Measurements from ENCODE around the gene TP53I3.
"Not testable (repeated sequence)": the region's sequence is repeated elsewhere in the genome, so short reads cannot be mapped to it uniquely, and the experiment has no call there.

Gene TP53I3

DNA sequence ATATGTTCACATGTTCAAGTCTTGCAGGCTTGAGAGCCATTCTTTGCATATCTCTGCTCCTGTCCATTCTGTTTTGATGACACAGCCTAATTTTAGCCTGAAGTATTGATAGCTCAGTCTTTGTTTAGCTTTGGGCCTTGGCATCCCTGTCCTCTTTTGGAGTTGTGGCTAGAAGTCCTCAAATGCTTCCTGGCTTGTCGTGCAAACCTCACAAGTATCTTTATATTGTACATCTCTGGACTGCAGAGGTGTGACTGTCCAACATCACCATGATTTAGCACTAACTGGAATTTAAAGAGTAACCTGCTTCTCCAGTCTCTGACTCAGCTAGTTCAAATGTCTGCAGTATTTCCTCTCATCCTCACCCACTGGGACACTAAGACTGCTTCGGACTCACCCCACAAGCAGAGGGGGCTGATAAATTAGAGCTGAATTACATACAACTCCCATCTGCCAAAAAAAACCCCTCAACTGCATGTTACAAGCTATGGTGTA, 26.8 kb upstream of the TP53I3 start:
- H3K4me1 ChIP-seq (ENCODE audit: control insufficient read depth in 2 of 2, insufficient read depth in 1 of 2, low read depth in 1 of 2, low read length in 2 of 2): no peaks in the 10 kb centered on the region

DNA sequence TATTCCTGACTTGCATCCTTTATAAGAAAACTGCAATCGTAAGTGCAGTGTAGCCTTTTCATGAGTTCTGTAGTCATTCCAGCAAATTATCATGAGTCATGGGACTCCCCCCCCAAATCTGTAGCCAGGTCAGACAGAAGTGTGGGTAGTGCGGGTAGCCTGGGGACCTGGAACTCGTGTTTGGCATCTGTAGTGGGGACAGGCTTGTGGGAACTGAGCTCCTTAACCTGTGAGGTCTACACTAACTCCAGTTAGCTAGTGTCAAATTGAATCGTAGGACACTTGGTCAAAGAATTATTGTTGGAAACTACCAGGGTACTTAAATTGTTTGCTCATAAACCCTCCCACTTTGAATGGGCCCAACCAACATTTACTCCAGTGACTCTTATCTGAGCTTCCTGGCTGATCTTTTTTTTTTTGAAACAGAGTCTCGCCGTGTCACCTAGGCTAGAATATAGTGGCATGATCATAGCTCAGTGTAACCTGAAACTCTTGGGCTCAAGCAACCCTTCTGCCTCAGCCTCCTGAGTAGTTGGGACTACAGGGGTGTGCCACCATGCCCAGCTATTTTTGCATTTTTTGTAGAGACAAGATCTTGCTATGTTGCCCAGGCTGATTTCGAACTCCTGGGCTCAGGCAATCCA, 26.1 kb upstream of the TP53I3 start:
- Histone ChIP-seq H3K4me3 (ENCODE audit: low read length in 2 of 2) (no peak overlapping the region), H3K4me2 (ENCODE audit: insufficient read depth, low read length, poor library complexity, severe bottlenecking) (no peak overlapping the region), H4K8ac (ENCODE audit: low read depth, low read length) (no peak overlapping the region), H3K18ac (ENCODE audit: low read length) (no peak overlapping the region), H3K4me1 (ENCODE audit: control insufficient read depth in 2 of 2, insufficient read depth in 1 of 2, low read depth in 1 of 2, low read length in 2 of 2) (no peaks in the 10 kb centered on the region), H2BK5ac (ENCODE audit: low read length) (no peak overlapping the region), H4K91ac (ENCODE audit: low read depth, low read length, poor library complexity) (no peak overlapping the region), H2AK5ac (ENCODE audit: low read depth, low read length) (no peak overlapping the region), H3K9ac (ENCODE audit: low read depth, low read length, poor library complexity) (no peak overlapping the region), H3K27ac (replicated peaks; ENCODE audit: low read length) (no peak overlapping the region), H3K36me3 (replicated peaks in 1 of 2; ENCODE audit: control insufficient read depth in 2 of 2, insufficient read depth in 2 of 2, low read length in 2 of 2) (no peaks in the 10 kb centered on the region), H3K9me3 (replicated peaks in 1 of 2; ENCODE audit: control insufficient read depth in 2 of 2, insufficient read depth in 1 of 2, low read depth in 1 of 2, low read length in 2 of 2) (peaks cover 2 to 5% of the 10 kb centered on the region in 2 donors), H3K4ac (ENCODE audit: low read length) (no peak overlapping the region), H3K14ac (ENCODE audit: low read length) (no peak overlapping the region), H3K79me1 (ENCODE audit: low read depth, low read length) (no peaks in the 10 kb centered on the region), H2BK12ac (ENCODE audit: low read length) (no peak overlapping the region), H2BK15ac (ENCODE audit: low read length) (no peak overlapping the region), H3K23ac (ENCODE audit: low read depth, low read length, poor library complexity) (no peak overlapping the region), H2BK120ac (ENCODE audit: low read depth, low read length) (no peak overlapping the region), H3K27me3 (ENCODE audit: control insufficient read depth in 3 of 3, insufficient read depth in 3 of 3, low read depth in 1 of 3, low read length in 3 of 3) (no peaks in the 10 kb centered on the region), H2AFZ (ENCODE audit: low read length) (no peak overlapping the region)
- no CpG with 5 or more reads among the region's 7 CpGs for WGBS, 2 donors (ENCODE audit: extremely low coverage in 2 of 2, insufficient read length in 2 of 2, insufficient replicate concordance in 1 of 2)
- no peak for DNase-seq (ENCODE audit: low spot score)

More for the DNA sequence above, 26.8 kb upstream of the TP53I3 start:
- Histone ChIP-seq H3K27me3 (ENCODE audit: control insufficient read depth in 3 of 3, insufficient read depth in 3 of 3, low read depth in 1 of 3, low read length in 3 of 3) (no peaks in the 10 kb centered on the region), H3K4me2 (ENCODE audit: insufficient read depth, low read length, poor library complexity, severe bottlenecking) (no peak overlapping the region), H2BK120ac (ENCODE audit: low read depth, low read length) (no peak overlapping the region), H4K8ac (ENCODE audit: low read depth, low read length) (no peak overlapping the region), H2AK5ac (ENCODE audit: low read depth, low read length) (no peak overlapping the region), H3K14ac (ENCODE audit: low read length) (no peak overlapping the region), H4K91ac (ENCODE audit: low read depth, low read length, poor library complexity) (no peak overlapping the region), H3K4me3 (ENCODE audit: low read length in 2 of 2) (no peak overlapping the region), H2BK5ac (ENCODE audit: low read length) (no peak overlapping the region), H3K23ac (ENCODE audit: low read depth, low read length, poor library complexity) (no peak overlapping the region), H3K79me1 (ENCODE audit: low read depth, low read length) (no peaks in the 10 kb centered on the region), H3K4ac (ENCODE audit: low read length) (no peak overlapping the region), H3K9ac (ENCODE audit: low read depth, low read length, poor library complexity) (no peak overlapping the region), H3K36me3 (replicated peaks in 1 of 2; ENCODE audit: control insufficient read depth in 2 of 2, insufficient read depth in 2 of 2, low read length in 2 of 2) (no peaks in the 10 kb centered on the region), H2AFZ (ENCODE audit: low read length) (no peak overlapping the region), H3K9me3 (replicated peaks in 1 of 2; ENCODE audit: control insufficient read depth in 2 of 2, insufficient read depth in 1 of 2, low read depth in 1 of 2, low read length in 2 of 2) (peaks cover 2 to 5% of the 10 kb centered on the region in 2 donors), H3K18ac (ENCODE audit: low read length) (no peak overlapping the region), H2BK15ac (ENCODE audit: low read length) (no peak overlapping the region), H3K27ac (replicated peaks; ENCODE audit: low read length) (no peak overlapping the region), H2BK12ac (ENCODE audit: low read length) (no peak overlapping the region)
- DNase-seq (ENCODE audit: low spot score): no peak
- no CpG with 5 or more reads among the region's 2 CpGs for WGBS, 2 donors (ENCODE audit: extremely low coverage in 2 of 2, insufficient read length in 2 of 2, insufficient replicate concordance in 1 of 2)

DNA sequence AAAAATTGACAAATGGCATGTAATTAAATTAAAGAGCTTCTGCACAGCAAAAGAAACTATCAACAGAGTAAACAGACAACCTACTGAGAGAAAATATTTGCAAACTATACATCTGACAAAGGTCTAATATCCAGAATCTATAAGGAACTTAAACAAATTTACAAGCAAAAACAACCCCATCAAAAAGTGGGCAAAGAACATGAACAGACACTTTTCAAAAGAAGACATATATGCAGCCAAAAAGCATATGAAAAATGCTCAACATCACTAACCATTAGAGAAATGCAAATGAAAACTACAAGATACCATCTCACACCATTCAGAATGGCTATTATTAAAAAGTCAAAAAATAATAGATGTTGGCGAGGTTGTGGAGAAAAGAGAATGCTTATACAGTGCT, 24.8 kb upstream of the TP53I3 start:
- not testable (repeated sequence) for H3K23ac ChIP-seq (ENCODE audit: low read depth, low read length, poor library complexity); H2BK5ac ChIP-seq (ENCODE audit: low read length); H3K4me1 ChIP-seq (ENCODE audit: control insufficient read depth in 2 of 2, insufficient read depth in 1 of 2, low read depth in 1 of 2, low read length in 2 of 2); DNase-seq (ENCODE audit: low spot score); H3K4ac ChIP-seq (ENCODE audit: low read length); H4K91ac ChIP-seq (ENCODE audit: low read depth, low read length, poor library complexity); H3K4me3 ChIP-seq (ENCODE audit: low read length in 2 of 2); H2BK15ac ChIP-seq (ENCODE audit: low read length); H4K8ac ChIP-seq (ENCODE audit: low read depth, low read length); H3K36me3 ChIP-seq (replicated peaks in 1 of 2; ENCODE audit: control insufficient read depth in 2 of 2, insufficient read depth in 2 of 2, low read length in 2 of 2); H3K27me3 ChIP-seq (ENCODE audit: control insufficient read depth in 3 of 3, insufficient read depth in 3 of 3, low read depth in 1 of 3, low read length in 3 of 3); H3K4me2 ChIP-seq (ENCODE audit: insufficient read depth, low read length, poor library complexity, severe bottlenecking); H3K27ac ChIP-seq (replicated peaks; ENCODE audit: low read length); H2BK120ac ChIP-seq (ENCODE audit: low read depth, low read length); H3K18ac ChIP-seq (ENCODE audit: low read length); H3K79me1 ChIP-seq (ENCODE audit: low read depth, low read length); H3K9ac ChIP-seq (ENCODE audit: low read depth, low read length, poor library complexity); H2BK12ac ChIP-seq (ENCODE audit: low read length); H3K9me3 ChIP-seq (replicated peaks in 1 of 2; ENCODE audit: control insufficient read depth in 2 of 2, insufficient read depth in 1 of 2, low read depth in 1 of 2, low read length in 2 of 2); H2AK5ac ChIP-seq (ENCODE audit: low read depth, low read length); H2AFZ ChIP-seq (ENCODE audit: low read length); H3K14ac ChIP-seq (ENCODE audit: low read length)
- WGBS, 2 donors (ENCODE audit: extremely low coverage in 2 of 2, insufficient read length in 2 of 2, insufficient replicate concordance in 1 of 2): no CpG with 5 or more reads among the region's 1 CpG

DNA sequence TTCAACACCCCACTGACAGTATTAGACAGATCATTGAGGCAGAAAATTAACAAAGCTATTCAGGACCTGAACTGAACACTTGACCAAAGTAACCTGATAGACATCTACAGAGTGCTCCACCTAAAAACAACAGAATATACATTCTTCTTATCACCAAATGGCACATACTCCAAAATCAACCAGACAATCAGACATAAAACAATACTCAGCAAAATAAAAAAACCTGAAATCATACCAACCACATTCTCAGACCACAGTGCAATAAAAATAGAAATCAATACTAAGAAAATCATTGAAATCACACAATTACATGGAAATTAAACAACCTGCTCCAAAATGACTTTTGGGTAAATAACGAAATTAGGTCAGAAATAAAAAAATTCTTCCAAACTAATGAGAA, 22.7 kb upstream of the TP53I3 start:
- DNase-seq (ENCODE audit: low spot score): no peak
- no peak overlapping the region for H2BK5ac ChIP-seq (ENCODE audit: low read length)
- no peak overlapping the region for H4K8ac ChIP-seq (ENCODE audit: low read depth, low read length)
- no peaks in the 10 kb centered on the region for H3K79me1 ChIP-seq (ENCODE audit: low read depth, low read length)
- no peak overlapping the region for H4K91ac ChIP-seq (ENCODE audit: low read depth, low read length, poor library complexity)
- no peak overlapping the region for H3K14ac ChIP-seq (ENCODE audit: low read length)
- H3K4me2 ChIP-seq (ENCODE audit: insufficient read depth, low read length, poor library complexity, severe bottlenecking): no peak overlapping the region
- H3K23ac ChIP-seq (ENCODE audit: low read depth, low read length, poor library complexity): no peak overlapping the region
- H3K27me3 ChIP-seq (ENCODE audit: control insufficient read depth in 3 of 3, insufficient read depth in 3 of 3, low read depth in 1 of 3, low read length in 3 of 3): no peaks in the 10 kb centered on the region
- no peak overlapping the region for H3K18ac ChIP-seq (ENCODE audit: low read length)
- H3K36me3 ChIP-seq (replicated peaks in 1 of 2; ENCODE audit: control insufficient read depth in 2 of 2, insufficient read depth in 2 of 2, low read length in 2 of 2): no peaks in the 10 kb centered on the region
- no CpG with 5 or more reads among the region's 1 CpG for WGBS, 2 donors (ENCODE audit: extremely low coverage in 2 of 2, insufficient read length in 2 of 2, insufficient replicate concordance in 1 of 2)
- H3K4me1 ChIP-seq (ENCODE audit: control insufficient read depth in 2 of 2, insufficient read depth in 1 of 2, low read depth in 1 of 2, low read length in 2 of 2): no peaks in the 10 kb centered on the region
- H3K27ac ChIP-seq (replicated peaks; ENCODE audit: low read length): no peak overlapping the region
- no peak overlapping the region for H2AK5ac ChIP-seq (ENCODE audit: low read depth, low read length)
- no peak overlapping the region for H2BK15ac ChIP-seq (ENCODE audit: low read length)
- no peak overlapping the region for H3K4ac ChIP-seq (ENCODE audit: low read length)
- no peak overlapping the region for H3K9ac ChIP-seq (ENCODE audit: low read depth, low read length, poor library complexity)
- H3K4me3 ChIP-seq (ENCODE audit: low read length in 2 of 2): no peak overlapping the region
- H2BK120ac ChIP-seq (ENCODE audit: low read depth, low read length): no peak overlapping the region
- H2BK12ac ChIP-seq (ENCODE audit: low read length): no peak overlapping the region
- no peak overlapping the region for H2AFZ ChIP-seq (ENCODE audit: low read length)
- peaks cover 0 to 6% of the 10 kb centered on the region in 2 donors for H3K9me3 ChIP-seq (replicated peaks in 1 of 2; ENCODE audit: control insufficient read depth in 2 of 2, insufficient read depth in 1 of 2, low read depth in 1 of 2, low read length in 2 of 2)

Measured in neuronal stem cell (in vitro differentiated cells).